Chondrocyte (in vitro differentiated cells): ENCODE data around the gene CPVL. TPM values are rescaled to one million over a fixed set of nuclear protein-coding genes. Genes with fewer than 3 reads are reported as not detected.

ENCODE experiments used
- DNase-seq: peaks from one replicate; pipeline ENCODE4 v3.0.0; 2021; ENCODE audit warnings: mixed read lengths, low spot score
- H3K27ac Mint-ChIP-seq: one replicate; pipeline ENCODE4 v1.8.0; 2021; ENCODE audit warnings: mild to moderate bottlenecking, moderate library complexity, mixed read lengths; ENCODE audit not compliant: unreplicated experiment
- H3K27me3 Mint-ChIP-seq: 2 replicates; pipeline ENCODE4 v1.8.0; 2021; ENCODE audit warnings: low read depth, mixed read lengths
- H3K36me3 Mint-ChIP-seq: 2 replicates; pipeline ENCODE4 v1.8.0; 2021; ENCODE audit warnings: low read depth, mixed read lengths
- H3K4me1 Mint-ChIP-seq: 2 replicates; pipeline ENCODE4 v1.8.0; 2021; ENCODE audit warnings: low read depth, mild to moderate bottlenecking, mixed read lengths
- H3K4me3 Mint-ChIP-seq: one replicate; pipeline ENCODE4 v1.8.0; 2021; ENCODE audit warnings: mild to moderate bottlenecking, moderate library complexity, mixed read lengths; ENCODE audit not compliant: unreplicated experiment
- H3K9me3 Mint-ChIP-seq: 2 replicates; pipeline ENCODE4 v1.8.0; 2021; ENCODE audit warnings: low read depth, mixed read lengths
- CTCF ChIP-seq: fragments of 200-600 bp; sonication (generic); IDR thresholded peaks from 2 replicates; pipeline ENCODE4 v1.5.0; 2021; ENCODE audit warnings: antibody characterized with exemption, mild to moderate bottlenecking, moderate library complexity
- total RNA-seq: library from RNA; stranded (reverse); gene quantifications from 3 replicates; pipeline ENCODE4 v1.2.1, GENCODE V29; 2021

Gene CPVL
- total RNA-seq, 1 donor from 2014 or later = 4.9 TPM

DNA sequence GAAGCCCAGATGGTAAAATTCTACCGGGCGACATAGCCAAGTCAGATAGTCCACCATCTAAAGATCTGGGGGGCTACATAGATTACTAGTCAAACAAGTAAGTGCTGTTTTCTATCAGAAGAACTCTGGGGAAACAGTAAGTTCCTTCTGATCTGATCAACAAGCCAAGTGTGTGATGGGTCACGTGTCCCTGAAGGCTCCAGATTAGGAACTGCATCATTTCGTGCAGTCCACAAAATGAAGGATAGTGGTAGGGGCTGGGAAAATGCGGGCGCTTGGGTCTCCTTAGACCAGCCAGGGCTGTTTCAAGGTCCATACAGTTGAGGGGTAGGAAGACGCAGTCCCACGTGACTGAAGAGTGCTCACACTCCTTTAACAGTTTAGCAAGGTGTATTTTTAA, 46.5 kb upstream of the CPVL start:
- Mint-ChIP-seq H3K9me3 (no peaks in the 10 kb centered on the region), H3K36me3 (peaks cover 1% of the 10 kb centered on the region), H3K27me3 (peaks cover 56% of the 10 kb centered on the region), H3K4me1 (peaks cover 13% of the 10 kb centered on the region), H3K27ac (no peak overlapping the region), H3K4me3 (no peak overlapping the region)
- TF ChIP-seq CTCF = no peak
- no peak for DNase-seq

DNA sequence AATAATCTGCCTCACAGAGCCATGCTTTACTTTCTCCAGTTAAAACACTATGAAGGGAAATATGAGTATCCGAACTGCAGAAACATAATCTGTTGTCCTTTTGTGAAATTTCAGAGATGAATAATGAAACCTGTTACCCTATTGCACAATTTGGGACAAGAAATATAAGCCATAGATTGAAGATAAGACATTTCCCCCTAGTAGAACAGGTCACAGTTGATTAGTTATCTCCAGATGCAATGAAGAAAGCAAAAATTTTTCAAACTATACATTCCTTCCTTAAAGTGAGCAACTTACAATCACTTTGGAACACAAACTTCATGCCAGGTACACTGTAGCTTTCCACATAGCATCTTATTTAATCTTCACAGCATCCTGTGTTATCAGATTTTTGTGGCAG, 46.0 kb upstream of the CPVL start:
- DNase-seq = no peak
- no peak overlapping the region for H3K27ac Mint-ChIP-seq
- H3K4me3 Mint-ChIP-seq = no peak overlapping the region
- H3K9me3 Mint-ChIP-seq = no peaks in the 10 kb centered on the region
- H3K36me3 Mint-ChIP-seq = peaks cover 1% of the 10 kb centered on the region
- peaks cover 13% of the 10 kb centered on the region for H3K4me1 Mint-ChIP-seq
- peaks cover 52% of the 10 kb centered on the region for H3K27me3 Mint-ChIP-seq
- TF ChIP-seq CTCF = no peak

DNA sequence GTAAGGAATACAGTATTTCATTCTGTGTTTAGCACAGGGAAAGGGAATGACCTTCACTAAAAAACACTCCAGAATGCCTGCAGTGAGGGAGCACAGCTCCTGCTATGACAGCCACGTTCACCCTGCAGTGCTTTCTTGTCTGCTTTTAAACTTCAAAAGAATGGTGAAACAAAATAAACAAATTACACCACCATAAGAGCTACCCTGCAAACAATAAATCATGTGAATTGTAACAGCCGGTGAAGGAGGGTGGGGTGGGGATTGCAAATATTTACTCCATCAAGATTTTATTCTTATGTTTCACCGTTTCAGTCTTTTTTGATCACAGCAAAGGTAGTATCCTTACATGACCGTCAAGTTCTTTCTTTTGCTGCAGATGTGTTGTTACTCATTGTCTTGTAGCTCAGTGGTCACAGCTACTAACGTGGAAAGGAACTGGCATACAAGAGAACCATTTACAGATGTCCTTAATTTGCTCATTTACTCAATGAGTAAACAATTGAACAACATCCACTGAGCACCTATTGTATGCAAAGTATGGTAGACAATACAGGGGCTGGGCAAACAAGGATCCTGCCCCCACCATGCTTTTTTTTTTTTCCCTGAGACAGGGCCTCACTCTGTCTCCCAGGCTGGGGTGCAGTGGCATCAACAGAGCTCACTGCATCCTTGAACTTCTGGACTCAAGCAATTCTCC, 44.2 kb upstream of the CPVL start:
- no peak for DNase-seq
- Mint-ChIP-seq H3K4me3 (no peak overlapping the region), H3K27me3 (peaks cover 39% of the 10 kb centered on the region), H3K36me3 (peaks cover 1% of the 10 kb centered on the region), H3K27ac (no peak overlapping the region), H3K4me1 (peaks cover 12% of the 10 kb centered on the region), H3K9me3 (no peaks in the 10 kb centered on the region)
- TF ChIP-seq CTCF = no peak

- no peak overlapping the region for H3K27ac Mint-ChIP-seq
- peaks cover 1% of the 10 kb centered on the region for H3K36me3 Mint-ChIP-seq
- peak; percentile 89 for TF ChIP-seq CTCF
- peaks cover 37% of the 10 kb centered on the region for H3K27me3 Mint-ChIP-seq
- no peak for DNase-seq
- H3K4me1 Mint-ChIP-seq = peaks cover 9% of the 10 kb centered on the region
- no peaks in the 10 kb centered on the region for H3K9me3 Mint-ChIP-seq
- no peak overlapping the region for H3K4me3 Mint-ChIP-seq
Observed at GRCh38 chr7:29189743-29190201, 43.4 kb upstream of the CPVL start.

DNA sequence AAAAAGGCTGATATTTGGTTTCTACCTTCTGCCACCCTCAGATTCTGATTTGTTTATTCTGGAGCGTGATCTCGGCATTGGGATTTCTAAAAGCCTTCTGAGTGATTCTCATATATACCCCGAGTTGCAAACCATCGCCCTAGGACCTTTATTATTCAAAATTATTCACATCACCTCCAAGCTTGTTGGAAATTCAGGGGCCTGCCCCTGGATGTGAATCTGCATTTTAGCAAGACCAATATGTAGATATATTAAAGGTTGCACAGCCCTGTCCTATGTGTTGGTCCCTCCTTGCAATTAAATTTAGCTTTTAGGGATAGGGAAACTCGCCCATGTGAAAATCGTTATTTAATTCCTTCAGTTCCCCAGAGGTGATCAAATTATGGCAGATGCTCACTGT, 39.3 kb upstream of the CPVL start:
- Mint-ChIP-seq H3K4me1 (peaks cover 4% of the 10 kb centered on the region), H3K27ac (no peak overlapping the region), H3K9me3 (no peaks in the 10 kb centered on the region), H3K4me3 (no peak overlapping the region), H3K27me3 (peaks cover 10% of the 10 kb centered on the region), H3K36me3 (no peaks in the 10 kb centered on the region)
- DNase-seq = no peak
- TF ChIP-seq CTCF = no peak
